Effector CD4-positive, alpha-beta T cell (primary cell): ENCODE data around the gene PACS1.

Experiments used
- DNase-seq: peaks from one replicate; pipeline ENCODE4 v3.0.0-alpha.2; 2020

The PACS1 gene

GRCh38 chr11:66143996-66144678, 74.1 kb downstream of the PACS1 start:
- no peak for DNase-seq

DNA sequence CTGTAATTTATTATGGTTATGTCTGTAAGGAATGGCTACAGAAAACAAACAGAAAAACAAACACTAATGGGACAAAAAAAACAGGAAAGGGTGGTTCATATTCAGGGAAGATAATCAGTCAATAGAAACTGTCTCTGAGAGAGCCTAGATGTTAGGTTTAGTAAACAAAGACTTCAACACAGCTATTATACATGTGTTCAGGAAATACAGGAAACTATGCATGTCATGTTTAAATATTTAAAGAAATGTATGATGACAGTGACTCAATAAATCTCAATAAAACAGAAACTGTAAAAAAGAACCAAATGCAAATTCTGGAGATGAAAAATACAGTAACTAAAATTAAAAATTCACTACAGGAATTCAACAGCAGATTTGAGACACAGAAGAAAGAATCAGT, 76.0 kb downstream of the PACS1 start:
- DNase-seq = no peak

DNA sequence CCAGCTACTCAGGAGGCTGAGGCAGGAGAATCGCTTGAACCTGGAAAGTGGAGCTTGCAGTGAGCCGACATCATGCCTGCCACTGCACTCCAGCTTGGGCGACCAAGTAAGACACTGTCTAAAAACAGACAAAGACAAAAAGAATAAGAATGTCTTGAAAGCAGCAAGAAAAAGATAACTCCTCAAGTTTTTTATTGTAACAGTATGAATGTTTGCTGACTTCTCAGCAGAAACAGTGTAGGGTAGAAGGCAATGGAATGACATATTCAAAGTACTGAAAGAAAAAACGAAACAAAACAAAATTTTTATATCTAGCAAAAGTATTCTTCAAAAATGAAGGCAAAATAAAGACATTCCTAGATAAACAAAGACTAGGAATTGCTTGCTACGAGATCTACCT, 76.9 kb downstream of the PACS1 start:
- no peak for DNase-seq

DNA sequence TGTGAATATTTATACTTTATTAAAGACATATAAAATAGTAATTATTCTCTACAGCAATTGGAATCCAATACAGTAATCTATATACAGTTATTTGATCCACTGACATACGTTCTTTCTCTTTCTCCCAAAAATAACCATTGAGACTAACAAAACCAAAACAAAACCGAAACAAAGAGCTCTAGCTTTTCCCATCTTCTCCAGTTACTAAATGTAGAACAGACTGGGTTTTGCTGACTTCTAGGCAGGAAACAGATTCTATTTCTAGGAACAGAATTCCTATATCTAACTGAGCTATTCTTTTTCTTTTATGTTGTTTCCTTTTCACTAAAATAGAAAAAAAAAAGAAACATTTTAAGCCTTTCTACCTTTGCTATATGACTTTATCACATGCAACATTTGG, 80.1 kb downstream of the PACS1 start:
- DNase-seq = no peak

GRCh38 chr11:66150725-66151124, 80.7 kb downstream of the PACS1 start:
- no peak for DNase-seq

DNA sequence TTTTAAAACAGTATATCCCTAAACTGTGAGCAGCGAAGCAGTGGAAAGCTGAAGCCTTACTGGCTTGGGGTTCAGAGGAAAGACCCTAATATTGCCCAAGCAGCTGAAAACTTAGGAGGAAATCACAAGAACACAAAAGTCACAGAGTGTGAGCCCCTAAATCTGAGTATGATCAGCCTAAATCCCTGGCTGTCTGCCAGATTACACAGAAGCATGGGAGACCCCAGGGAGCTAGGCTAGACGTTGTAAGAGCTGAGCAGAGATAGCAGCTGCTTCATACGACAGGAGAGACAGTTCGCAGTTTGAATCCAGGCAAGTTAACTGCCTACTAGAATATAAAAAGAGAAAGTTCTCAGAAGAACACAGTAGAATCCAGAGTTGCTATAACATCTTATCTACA, 81.2 kb downstream of the PACS1 start:
- DNase-seq = no peak

DNA sequence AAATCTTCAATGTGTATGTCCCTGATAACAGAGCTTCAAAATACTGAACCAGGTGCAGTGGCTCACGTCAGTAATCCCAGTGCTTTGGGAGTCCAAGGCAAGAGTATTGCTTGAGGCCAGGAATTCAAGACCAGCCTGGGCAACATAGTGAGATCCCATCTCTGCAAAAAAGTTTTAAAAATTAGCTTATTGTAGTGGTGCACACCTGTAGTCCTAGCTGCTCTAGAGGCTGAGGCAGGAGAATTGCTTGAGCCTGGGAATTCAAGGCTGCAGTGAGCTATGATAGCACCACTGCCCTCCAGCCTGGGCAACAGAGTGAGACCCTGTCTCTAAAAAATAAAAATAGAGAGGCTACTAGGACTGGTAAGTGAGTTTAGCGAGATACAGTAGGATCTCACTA, 84.0 kb downstream of the PACS1 start:
- DNase-seq = no peak

- DNase-seq = no peak
These were observed 85.5 kb downstream of the PACS1 start for GRCh38 chr11:66155387-66156073.

DNA sequence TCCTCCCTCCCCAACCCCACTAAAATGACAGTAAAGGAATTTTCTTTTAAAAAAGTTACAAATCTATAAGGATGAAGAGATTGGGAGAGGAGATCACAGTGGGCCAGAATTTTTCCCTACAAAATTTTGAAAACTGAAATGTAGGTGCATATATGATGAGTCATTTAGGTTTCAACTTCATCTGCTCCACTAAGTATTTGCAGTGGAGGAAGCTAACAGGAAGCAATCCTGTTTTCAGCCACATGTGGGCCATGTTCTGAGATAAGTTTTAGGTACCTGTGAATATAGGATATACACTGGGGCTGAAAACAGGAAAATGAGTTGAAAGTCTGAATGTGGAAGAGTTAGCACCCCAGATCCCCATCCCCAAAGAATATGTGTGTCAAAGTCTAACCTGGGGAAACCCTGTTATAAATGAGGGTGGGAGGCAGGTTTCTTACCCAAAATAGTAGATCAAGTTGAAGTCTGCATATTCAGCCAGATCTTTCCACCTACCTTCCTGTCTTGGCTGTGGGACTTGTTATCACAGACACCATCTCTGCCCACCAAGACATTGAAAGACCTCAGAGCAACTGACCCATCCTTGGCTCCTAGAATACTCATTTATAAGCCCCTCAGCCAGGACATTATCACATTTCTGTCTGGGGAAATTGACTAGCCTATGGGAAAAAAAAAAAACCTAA, 87.3 kb downstream of the PACS1 start:
- no peak for DNase-seq

DNA sequence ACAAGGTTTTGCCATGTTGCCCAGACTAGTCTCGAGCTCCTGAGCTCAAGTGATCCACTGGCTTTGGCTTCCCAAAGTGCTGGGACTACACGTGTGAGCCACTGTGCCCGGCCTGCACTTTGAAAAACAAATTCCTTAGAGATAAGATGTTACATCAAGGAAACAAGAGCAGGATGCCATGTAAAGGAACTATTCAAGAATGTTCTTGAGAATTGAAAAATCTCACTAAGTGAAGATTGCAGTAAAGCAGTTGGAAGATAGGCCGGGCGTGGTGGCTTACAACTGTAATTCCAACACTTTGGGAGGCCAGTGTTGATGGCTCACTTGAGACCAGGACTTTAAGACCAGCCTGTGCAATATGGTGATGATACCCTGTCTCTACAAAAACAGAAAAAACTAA, 88.1 kb downstream of the PACS1 start:
- DNase-seq = no peak

- no peak for DNase-seq
These were observed 89.4 kb downstream of the PACS1 start for GRCh38 chr11:66159324-66159984.

DNA sequence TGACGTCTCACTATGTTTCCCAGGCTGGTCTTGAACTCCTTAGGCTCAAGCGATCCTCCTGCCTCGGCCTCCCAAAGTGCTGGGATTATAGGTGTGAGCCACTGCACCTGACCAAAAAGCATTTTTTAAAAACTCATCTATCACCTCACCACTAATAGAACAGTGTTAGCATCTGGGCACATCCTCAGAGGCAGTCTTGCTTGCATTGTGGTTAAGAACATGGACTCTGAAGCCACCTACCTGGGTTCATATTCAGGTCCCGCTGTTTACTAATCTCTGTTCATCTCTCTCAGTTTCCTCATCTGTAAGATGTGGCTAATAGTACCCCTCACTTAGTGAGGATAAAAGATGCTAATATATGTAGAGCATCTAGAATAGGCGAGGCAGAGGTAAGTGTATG, 90.6 kb downstream of the PACS1 start:
- DNase-seq = no peak

DNA sequence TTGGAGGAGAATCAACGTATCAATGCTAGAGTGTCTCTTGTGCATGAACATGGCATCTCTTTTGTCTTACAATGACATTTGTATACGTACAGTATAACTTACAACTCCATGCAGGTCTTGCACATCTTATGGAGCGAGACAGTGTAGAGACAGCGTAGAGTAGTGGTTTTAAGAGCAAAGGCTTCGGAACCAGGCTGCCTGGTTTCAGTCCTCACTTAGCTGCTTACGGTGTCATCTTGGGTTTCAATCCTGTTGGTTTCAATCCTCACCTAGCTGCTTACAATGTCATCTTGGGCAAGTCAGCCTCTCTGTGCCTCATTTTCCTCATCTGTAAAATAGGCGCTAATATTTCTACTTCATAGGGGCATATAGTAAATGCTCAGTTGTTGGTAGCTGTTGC, 98.2 kb downstream of the PACS1 start:
- DNase-seq = no peak

DNA sequence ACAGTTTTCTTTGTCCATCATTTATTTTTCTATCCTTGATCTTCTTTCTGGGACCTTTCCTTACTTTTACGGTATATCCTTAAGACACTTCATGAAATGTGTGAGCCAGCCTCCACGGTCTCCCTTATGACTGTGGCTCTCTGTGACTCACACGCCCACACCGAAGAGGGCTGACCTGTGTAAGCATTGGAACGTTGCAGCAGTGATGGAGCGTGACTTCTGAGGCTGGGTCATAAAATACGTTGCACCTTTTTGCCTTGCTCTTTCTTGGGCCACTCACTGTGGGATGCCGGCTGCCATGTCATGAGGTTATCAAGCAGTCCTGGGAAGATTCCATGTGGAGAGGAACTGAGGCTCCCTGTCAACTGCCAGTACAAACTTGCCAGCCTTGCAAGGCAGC, 102.1 kb downstream of the PACS1 start:
- DNase-seq = no peak

DNA sequence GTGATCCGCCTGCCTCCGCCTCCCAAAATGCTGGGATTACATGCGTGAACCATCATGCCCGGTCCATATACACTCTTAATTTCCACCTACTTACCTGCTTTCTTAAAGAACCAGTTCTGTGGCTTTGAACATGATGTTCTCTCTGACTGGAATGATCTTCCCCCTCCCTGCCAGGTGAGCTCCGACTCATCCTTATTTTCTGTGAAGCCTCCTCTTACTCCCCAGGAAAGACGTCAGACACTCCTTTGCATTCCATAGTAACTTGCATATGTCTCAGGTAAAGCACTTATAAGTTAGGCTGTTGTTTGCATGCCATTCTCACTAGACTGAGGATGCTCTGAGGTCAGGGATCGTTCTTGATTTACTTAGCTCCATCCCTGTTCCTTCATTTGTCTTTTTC, 106.6 kb downstream of the PACS1 start:
- no peak for DNase-seq

GRCh38 chr11:66178183-66178582, 108.1 kb downstream of the PACS1 start:
- no peak for DNase-seq

DNA sequence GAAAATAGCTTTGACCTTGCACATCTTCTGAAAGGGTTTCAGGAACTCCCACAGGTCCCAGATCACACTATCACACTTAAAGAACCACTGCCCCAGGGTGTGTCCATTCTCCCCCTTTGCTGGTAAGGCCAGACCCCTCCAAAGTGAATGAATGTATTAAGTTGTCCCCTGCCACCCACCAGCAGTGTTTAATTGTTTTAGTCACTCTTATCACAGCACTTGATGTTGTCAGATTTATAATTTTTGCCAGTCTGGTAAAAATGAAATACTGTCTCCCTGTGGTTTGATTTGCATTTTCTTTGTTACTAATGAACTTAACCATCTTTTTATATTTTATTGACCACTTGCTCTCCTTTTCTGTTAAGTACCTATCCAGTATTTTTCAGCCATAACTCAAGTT, 108.8 kb downstream of the PACS1 start:
- DNase-seq = no peak

- DNase-seq = no peak
These were observed 111.7 kb downstream of the PACS1 start for GRCh38 chr11:66181632-66182315.

- DNase-seq = peak; percentile 20
These were observed 113.5 kb downstream of the PACS1 start for GRCh38 chr11:66183494-66184048.

- no peak for DNase-seq
These were observed 114.7 kb downstream of the PACS1 start for GRCh38 chr11:66184728-66185127.

DNA sequence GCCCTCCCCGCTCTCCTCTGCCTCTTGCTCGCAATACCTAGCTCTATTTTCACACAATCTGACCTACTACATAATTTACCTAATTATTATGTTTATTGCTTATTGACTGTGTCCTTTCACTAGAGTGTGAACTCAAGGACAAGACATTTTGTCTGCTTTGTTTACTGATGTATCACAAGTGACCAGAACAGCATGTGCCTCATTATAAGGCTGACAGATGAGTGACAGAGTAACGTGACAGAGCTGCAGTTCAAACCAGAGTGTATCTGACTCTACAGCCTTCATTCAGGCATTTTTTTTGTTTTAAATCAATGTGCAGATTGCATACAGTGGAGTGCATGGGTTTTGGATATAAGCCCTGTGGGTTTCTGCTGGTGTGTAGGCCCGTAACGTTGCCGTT, 116.4 kb downstream of the PACS1 start:
- DNase-seq = no peak

DNA sequence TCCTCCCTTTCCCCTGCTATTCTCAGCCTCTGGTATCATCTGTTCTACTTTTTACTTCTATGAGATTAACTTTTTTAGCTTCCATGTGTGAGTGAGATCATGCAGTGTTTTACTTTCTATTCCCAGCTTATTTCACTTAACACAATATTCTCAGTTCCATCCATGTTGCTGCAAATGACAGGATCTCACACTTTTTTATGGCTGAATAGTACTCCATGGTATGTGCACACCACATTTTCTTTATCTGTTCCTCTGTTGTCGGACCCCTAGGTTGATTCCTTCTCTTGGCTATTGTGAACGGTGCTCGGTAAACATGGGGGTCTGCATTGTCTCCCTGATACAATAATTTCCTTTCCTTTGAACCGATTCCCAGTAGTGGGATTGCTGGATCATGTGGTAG, 117.4 kb downstream of the PACS1 start:
- no peak for DNase-seq

DNA sequence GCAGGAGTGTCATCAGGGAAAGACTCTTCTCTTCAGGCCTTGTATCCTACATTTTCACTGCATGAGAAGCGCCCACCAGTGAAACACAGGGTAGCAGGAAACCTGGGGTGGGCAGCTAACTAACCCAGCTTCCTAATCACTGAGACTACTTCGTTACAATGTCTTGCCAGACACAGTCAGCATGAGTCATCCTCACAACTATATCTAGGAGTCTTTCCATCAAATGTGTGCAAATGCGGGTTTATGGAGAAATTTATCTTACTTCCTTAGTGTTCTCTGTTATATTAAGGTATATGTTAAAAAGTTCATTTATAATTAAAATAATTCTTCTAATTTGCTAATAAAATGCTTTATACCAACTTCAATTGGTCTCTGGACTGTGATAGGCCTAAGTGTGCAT, 118.5 kb downstream of the PACS1 start:
- no peak for DNase-seq
